Endometrial microvascular endothelial cells (primary cell): ENCODE results near the gene DHX9. TPM values are rescaled to one million over a fixed set of nuclear protein-coding genes. Genes with fewer than 3 reads are reported as not detected.

Source experiments
- total RNA-seq: library from RNA; depleted of rRNA; stranded (reverse); fragments of >200 nt; gene quantifications from one replicate; pipeline ENCODE4 v1.2.3, GENCODE V29; 2015; ENCODE audit errors: inconsistent ontology term

The DHX9 gene
- total RNA-seq, 1 donor from 2014 or later = 157 TPM

Other genes with a start within 250 kb of the DHX9 start
- not detected for gene RGS16, start 235.0 kb upstream of the DHX9 start, total RNA-seq
- not detected for gene RGS8, start 154.8 kb upstream of the DHX9 start, total RNA-seq
- 0.93 TPM for gene NPL, start 49.6 kb upstream of the DHX9 start, total RNA-seq
- not detected for gene SHCBP1L, start 113.8 kb downstream of the DHX9 start, total RNA-seq
- gene LAMC1, start 184.1 kb downstream of the DHX9 start, total RNA-seq = 269 TPM